ENCODE results near the gene LRRC38.

The LRRC38 gene

DNA sequence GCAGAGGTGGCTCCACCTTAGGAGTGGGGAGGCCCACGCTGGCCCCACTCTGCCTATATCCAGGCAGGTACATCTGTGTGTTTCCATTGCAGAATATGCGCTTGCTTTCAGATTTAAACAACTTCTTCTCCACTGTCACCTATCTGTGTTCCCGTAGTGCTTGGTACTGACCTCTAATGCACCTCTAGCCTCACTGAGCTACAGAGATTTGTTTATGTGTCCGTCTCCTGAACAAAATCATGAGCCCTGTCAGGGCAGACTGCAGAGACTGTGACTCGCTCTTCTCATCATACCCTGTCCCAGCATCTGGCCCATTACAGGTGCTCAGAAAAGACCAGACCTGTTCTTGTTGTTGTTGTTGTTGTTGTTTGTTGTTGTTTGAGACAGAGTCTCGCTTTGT lies 14.5 kb upstream of the LRRC38 start:
- no peak overlapping the region for H3K4me3 Mint-ChIP-seq

DNA sequence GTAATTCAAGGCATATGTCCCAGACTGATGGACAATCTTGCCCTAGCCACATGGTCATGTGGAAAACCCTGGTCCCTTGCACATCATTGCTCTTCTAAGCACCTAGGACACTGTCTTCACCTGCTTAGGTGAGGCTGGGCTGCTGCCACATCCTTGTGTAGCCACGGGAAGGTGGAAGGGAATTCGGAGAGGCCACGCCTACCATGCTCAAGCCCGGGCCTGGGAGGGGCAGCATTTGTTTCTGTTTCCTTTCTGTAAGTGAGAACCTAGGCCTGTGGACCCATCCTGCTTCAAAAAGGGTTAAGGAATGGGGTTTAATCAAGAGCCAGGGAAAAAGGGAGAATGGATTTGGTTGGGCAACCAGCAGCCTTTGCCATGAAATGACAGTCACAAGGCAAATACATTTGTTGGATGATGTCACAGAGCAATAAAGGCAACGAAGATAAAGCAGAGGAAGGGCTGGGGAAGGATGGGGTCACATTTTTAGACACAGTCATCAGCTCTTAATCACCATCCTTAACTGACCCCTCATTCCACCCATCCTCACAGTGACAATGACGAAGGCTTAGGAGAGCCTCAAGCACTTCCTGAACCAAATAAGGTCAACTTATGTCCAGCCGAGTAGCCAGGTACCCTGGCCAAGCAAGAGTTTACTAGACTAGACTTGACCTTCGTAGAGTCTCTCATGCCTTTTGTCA lies 10.1 kb upstream of the LRRC38 start:
- Mint-ChIP-seq H3K9me3 (peaks cover 14% of the 10 kb centered on the region), H3K4me1 (no peaks in the 10 kb centered on the region), H3K4me3 (no peak overlapping the region), H3K27ac (no peak overlapping the region), H3K36me3 (ENCODE audit: low read depth) (peaks cover 5% of the 10 kb centered on the region), H3K27me3 (ENCODE audit: low read depth) (peaks cover 35% of the 10 kb centered on the region)
- TF ChIP-seq, protein P1, sequence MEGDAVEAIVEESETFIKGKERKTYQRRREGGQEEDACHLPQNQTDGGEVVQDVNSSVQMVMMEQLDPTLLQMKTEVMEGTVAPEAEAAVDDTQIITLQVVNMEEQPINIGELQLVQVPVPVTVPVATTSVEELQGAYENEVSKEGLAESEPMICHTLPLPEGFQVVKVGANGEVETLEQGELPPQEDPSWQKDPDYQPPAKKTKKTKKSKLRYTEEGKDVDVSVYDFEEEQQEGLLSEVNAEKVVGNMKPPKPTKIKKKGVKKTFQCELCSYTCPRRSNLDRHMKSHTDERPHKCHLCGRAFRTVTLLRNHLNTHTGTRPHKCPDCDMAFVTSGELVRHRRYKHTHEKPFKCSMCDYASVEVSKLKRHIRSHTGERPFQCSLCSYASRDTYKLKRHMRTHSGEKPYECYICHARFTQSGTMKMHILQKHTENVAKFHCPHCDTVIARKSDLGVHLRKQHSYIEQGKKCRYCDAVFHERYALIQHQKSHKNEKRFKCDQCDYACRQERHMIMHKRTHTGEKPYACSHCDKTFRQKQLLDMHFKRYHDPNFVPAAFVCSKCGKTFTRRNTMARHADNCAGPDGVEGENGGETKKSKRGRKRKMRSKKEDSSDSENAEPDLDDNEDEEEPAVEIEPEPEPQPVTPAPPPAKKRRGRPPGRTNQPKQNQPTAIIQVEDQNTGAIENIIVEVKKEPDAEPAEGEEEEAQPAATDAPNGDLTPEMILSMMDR (IDR thresholded peaks at IDR 0.05; ENCODE audit: unreplicated experiment in 3 of 3): no peak

More for the DNA sequence above, 14.5 kb upstream of the LRRC38 start:
- TF ChIP-seq, protein P1 (IDR thresholded peaks at IDR 0.05; ENCODE audit: unreplicated experiment in 3 of 3): no peak
- Mint-ChIP-seq H3K36me3 (ENCODE audit: low read depth) (no peaks in the 10 kb centered on the region), H3K9me3 (peaks cover 7% of the 10 kb centered on the region), H3K4me1 (no peaks in the 10 kb centered on the region), H3K27ac (no peak overlapping the region), H3K27me3 (ENCODE audit: low read depth) (peaks cover 21% of the 10 kb centered on the region)

DNA sequence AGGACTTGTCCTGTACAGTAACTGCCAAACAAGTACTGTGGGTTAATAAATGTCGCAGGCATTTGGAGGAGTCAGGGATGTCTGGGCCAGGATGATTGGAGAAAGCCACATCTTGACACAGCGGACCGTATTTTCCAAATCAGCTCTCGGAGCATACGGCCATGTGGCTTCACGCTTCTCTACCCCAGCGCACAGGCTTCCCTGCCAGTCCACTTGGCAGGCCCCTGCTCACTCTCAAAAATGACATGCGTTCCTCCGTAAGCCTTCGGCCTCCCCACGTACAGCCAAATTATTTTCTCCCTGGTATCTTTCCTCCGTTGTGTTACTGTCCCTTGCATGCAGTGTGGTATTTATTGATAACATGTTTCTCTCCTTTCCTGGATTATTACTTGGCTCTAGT lies 7.2 kb upstream of the LRRC38 start:
- H3K4me1 Mint-ChIP-seq: peaks cover 10% of the 10 kb centered on the region
- peaks cover 65% of the 10 kb centered on the region for H3K27me3 Mint-ChIP-seq (ENCODE audit: low read depth)
- no peak overlapping the region for H3K4me3 Mint-ChIP-seq
- H3K36me3 Mint-ChIP-seq (ENCODE audit: low read depth): peaks cover 5% of the 10 kb centered on the region
- no peak overlapping the region for H3K27ac Mint-ChIP-seq
- TF ChIP-seq, protein P1 (IDR thresholded peaks at IDR 0.05; ENCODE audit: unreplicated experiment in 3 of 3): no peak
- H3K9me3 Mint-ChIP-seq: peaks cover 11% of the 10 kb centered on the region

DNA sequence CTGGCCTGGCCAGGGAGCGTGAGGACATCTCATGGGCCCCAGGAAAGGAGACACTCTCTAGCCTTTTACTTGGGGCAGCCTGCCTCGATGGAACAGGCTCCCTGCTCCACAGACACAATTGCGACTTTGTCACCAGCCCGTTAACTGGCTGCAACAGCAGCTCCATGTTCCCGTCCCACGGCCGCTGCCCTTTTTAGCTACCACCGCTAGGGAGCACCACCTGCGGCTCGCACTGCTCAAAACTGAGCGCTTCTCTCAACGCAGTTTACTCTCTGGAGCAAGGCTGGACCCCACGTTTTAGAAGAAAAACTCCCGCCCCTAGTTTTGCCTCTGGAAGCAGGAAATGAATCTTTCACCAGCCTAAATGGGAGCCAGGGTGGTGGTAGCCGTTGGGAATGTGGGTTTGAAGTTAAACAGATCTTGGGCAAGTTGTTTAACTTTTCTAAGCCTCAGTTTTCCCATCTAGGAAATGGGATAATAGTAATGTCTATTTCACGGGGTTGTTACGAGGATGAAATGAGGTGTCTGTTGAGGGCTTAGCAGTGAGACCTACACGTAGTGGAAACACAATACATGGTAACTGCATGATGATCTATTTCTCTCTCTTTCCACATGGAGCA lies 3.5 kb upstream of the LRRC38 start:
- Mint-ChIP-seq H3K4me3 (no peak overlapping the region), H3K4me1 (peaks cover 31% of the 10 kb centered on the region), H3K27me3 (ENCODE audit: low read depth) (peaks cover 89% of the 10 kb centered on the region), H3K9me3 (peaks cover 8% of the 10 kb centered on the region), H3K36me3 (ENCODE audit: low read depth) (peaks cover 5% of the 10 kb centered on the region), H3K27ac (no peak overlapping the region)
- TF ChIP-seq, protein P1 (IDR thresholded peaks at IDR 0.05; ENCODE audit: unreplicated experiment in 3 of 3): peak in 2 of 3 experiments; percentile 25 to 48

DNA sequence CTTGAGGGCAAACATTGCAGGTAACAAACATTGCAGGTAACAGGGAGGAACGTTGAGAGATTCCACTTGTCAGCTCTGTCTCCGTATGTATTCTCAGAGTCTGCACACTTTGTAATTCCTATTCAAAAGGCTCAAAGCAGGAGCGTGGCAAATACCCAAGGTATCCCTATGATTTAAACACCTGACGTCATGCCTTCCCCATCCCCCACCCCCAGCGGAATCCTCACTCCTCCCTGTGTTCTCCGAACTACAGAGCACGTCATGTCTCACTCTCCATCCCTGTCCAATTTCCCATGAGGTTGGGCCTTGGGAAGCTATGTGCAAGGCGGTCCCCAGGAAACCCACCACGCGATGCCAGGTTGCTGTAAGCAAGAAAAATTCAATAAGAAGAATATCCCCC lies 2.8 kb upstream of the LRRC38 start:
- no peak overlapping the region for H3K4me3 Mint-ChIP-seq
- peaks cover 91% of the 10 kb centered on the region for H3K27me3 Mint-ChIP-seq (ENCODE audit: low read depth)
- peaks cover 33% of the 10 kb centered on the region for H3K4me1 Mint-ChIP-seq
- peaks cover 8% of the 10 kb centered on the region for H3K9me3 Mint-ChIP-seq
- no peak overlapping the region for H3K27ac Mint-ChIP-seq
- TF ChIP-seq, protein P1 (IDR thresholded peaks at IDR 0.05; ENCODE audit: unreplicated experiment in 3 of 3): no peak
- peaks cover 5% of the 10 kb centered on the region for H3K36me3 Mint-ChIP-seq (ENCODE audit: low read depth)

DNA sequence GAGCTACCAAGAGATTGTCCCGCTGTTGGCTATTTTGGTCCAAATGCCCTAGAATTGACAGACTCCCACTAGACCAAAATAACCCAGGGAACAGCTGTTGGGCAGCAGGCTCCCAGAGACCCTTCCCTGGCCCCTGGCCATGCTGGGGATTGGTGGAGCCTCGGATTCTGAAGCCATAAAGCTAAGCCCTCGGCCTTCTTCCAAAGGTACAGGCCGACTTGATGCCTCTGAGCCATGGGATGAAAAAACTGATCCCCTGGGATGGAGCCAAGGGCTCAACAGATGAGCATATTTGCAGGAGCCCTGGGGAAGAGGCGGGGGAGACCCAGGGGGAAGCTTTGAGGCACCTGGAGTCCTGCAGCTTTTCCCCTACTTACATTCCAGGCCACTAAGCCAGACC lies 1.0 kb upstream of the LRRC38 start:
- peaks cover 33% of the 10 kb centered on the region for H3K4me1 Mint-ChIP-seq
- peaks cover 97% of the 10 kb centered on the region for H3K27me3 Mint-ChIP-seq (ENCODE audit: low read depth)
- no peak overlapping the region for H3K27ac Mint-ChIP-seq
- peak overlapping the region in 2 of 3 experiments; percentile 51 to 64 for H3K4me3 Mint-ChIP-seq
- TF ChIP-seq, protein P1 (IDR thresholded peaks at IDR 0.05; ENCODE audit: unreplicated experiment in 3 of 3): no peak
- peaks cover 5% of the 10 kb centered on the region for H3K36me3 Mint-ChIP-seq (ENCODE audit: low read depth)
- H3K9me3 Mint-ChIP-seq: peaks cover 5% of the 10 kb centered on the region

Data from nephron (organoid).